GM18507 (cell line): Measurements from ENCODE around the gene DBH.

Source experiments
- DNase-seq: peaks from one replicate; pipeline ENCODE4 v3.0.0; 2011; ENCODE audit warnings: low read depth; ENCODE audit not compliant: insufficient read length; ENCODE audit errors: extremely low spot score
- FAIRE-seq: peaks from 2 replicates; lab custom pipeline; 2011; peaks lifted over from hg19 to GRCh38; lab: Jason Lieb, UNC

The DBH gene

DNA sequence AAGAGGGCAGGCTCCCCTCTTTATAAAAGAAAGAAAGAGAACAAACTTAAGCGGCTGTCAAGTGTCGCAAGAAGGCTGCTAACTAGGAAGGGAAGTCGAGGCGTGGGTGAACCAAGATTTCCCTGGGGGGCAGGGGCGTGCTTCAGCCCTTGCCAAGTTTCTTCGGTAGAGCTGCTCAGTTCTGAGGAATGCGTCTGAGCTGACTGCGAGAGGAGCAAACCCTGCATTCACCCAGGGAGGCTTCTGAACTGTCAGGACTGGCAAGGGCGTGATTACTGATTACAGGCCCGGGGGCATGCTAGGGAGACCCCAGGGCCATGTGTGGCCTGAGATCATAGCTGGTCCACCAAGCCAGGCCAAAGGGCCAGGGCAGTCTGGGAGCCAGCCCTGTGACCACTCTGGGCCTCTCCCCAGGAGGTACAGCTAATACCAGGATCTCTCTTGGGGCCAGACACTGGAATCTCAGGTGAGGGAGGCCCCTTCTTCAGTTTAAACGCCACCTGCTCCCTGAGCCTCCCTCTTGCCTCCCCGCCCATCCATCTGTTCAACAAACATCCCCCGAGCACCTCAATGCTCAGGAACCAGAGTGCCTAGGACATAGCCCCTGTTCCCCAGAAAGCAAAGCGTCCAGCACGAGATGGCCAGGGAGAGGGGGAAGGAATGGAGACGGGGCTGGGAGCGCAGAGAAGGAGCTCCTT lies 71.1 kb downstream of the DBH start:
- FAIRE-seq: no peak

DNA sequence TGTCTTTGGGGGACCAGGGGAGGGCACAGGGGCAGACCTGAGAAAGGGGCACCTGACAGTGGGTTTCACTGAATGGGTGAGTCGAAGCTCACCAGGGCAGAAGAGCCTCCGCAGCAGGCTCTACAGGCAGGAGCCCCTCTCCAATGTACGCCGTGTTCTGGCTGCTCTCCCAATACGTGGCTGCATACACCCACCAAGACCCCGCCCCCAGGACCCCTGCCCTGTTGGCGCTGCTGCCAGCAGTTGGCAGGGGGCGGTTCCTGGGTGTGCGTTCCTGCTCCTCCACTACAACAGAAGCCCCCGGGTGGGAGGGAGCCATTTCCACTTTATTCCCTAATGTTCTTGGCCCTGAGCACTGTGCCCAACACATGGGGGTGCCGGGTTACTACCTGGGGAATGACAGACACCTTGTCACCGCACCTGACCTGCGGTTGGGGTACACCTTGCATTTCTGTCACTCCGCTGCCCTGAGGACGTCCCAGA lies 71.6 kb downstream of the DBH start:
- no peak for FAIRE-seq
- DNase-seq: no peak

More for the DNA sequence above, 71.1 kb downstream of the DBH start:
- DNase-seq: no peak

DNA sequence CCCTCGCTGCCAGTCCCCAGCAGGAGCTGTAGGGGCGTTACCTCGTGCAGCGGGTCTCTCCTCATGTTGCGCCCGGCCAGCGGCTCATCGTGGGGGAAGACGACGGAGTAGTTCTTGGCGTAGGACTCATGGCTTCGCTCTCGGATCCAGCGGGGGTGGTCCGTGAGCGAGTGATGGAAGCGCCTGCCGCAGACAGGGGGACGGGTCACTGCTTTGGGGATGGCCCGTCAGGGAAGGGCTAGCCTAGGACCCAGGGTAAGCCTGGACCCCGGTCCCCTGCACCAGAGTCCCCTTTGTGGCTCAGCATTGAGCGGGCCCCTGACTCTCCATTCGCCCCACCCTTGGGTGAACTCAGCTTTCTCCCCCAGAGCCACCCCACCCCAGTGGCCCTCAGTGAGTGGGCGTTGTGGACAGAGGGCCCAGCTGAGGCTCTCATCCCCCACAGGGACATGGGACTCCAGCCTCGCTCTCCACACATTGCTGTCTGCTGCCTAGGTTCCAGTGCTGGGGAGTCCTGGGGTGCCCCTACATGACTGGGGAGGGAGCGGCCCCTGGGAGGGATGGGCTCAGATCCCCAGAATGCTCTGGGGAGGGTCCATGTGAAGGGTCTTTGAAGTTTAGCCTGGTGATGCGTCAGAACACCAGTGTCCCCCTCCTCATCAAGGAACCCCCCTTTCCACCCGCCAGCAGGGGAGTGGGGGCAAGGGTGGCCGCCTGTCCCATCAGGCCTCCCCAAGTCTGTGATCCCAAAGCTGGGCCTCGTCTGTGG lies 72.3 kb downstream of the DBH start:
- no peak for DNase-seq
- no peak for FAIRE-seq
